MG63 (cell line): Measurements from ENCODE around the gene TENM4. TPM values are rescaled to one million over a fixed set of nuclear protein-coding genes. Genes with fewer than 3 reads are reported as not detected.

Source experiments
- DNase-seq: peaks from one replicate; pipeline ENCODE4 v3.0.0-alpha.2; 2020
- H3K27me3 ChIP-seq: fragments of 250-450 bp; sonication (Bioruptor Pico); 2 replicates; pipeline ENCODE4 v1.5.1; 2020; ENCODE audit warnings: mild to moderate bottlenecking, moderate library complexity
- H3K36me3 ChIP-seq: fragments of 250-450 bp; sonication (Bioruptor Pico); 2 replicates; pipeline ENCODE4 v1.5.1; 2020; ENCODE audit warnings: mild to moderate bottlenecking, moderate library complexity
- H3K4me3 ChIP-seq: fragments of 250-450 bp; sonication (Bioruptor Pico); 2 replicates; pipeline ENCODE4 v1.5.1; 2020; ENCODE audit warnings: mild to moderate bottlenecking, moderate library complexity
- H3K9me3 ChIP-seq: fragments of 250-450 bp; sonication (Bioruptor Pico); 2 replicates; pipeline ENCODE4 v1.5.1; 2020; ENCODE audit warnings: mild to moderate bottlenecking, moderate library complexity
- total RNA-seq: library from RNA; depleted of rRNA; stranded (reverse); fragments of >200 nt; shearing (Covaris generic); gene quantifications from 2 replicates; pipeline ENCODE4 v1.2.3, GENCODE V29; 2014; ENCODE audit warnings: low replicate concordance

TENM4 gene
- total RNA-seq, 1 experiment from 2014 or later: not detected

DNA sequence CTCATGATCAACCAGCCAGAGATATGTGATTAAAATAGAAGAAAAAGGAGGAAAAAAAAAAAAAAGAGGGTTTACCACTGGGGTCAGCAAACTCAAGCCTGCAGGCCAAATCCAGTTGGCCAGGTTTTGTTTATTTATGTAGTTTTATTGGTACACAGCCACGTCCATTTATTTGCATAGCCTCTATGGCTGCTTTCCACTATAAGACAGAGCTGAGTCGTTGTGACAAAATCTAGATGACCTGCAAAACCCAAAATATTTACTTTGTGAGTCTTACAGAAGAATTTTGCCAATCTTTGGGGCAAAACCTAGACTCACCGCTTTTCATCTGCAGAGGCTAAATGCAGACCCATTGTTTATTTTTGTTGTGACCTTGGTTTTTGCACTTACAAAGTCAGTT is 87.1 kb downstream of the TENM4 start:
- Histone ChIP-seq H3K4me3 (no peak overlapping the region), H3K9me3 (no peaks in the 10 kb centered on the region), H3K36me3 (no peaks in the 10 kb centered on the region), H3K27me3 (no peaks in the 10 kb centered on the region)
- no peak for DNase-seq

DNA sequence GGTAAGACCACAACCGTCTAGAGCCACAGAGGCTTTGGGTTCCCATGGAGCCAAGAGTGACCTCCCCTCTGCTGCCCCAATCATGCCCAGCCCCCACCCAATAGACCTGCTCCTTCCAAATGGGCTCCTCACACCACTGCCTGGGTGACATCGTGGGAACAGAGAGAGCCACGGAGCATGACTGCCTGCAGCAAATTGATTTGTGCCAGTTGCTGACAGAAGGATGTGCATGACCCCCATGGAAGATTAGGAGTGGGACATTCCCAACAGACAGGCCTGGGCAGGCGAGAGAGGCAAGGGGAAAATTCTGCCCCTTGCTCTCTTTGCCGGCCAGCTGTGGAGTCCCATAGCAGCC is 88.5 kb downstream of the TENM4 start:
- Histone ChIP-seq H3K27me3 (no peaks in the 10 kb centered on the region), H3K36me3 (no peaks in the 10 kb centered on the region), H3K4me3 (no peak overlapping the region), H3K9me3 (no peaks in the 10 kb centered on the region)
- DNase-seq: no peak

DNA sequence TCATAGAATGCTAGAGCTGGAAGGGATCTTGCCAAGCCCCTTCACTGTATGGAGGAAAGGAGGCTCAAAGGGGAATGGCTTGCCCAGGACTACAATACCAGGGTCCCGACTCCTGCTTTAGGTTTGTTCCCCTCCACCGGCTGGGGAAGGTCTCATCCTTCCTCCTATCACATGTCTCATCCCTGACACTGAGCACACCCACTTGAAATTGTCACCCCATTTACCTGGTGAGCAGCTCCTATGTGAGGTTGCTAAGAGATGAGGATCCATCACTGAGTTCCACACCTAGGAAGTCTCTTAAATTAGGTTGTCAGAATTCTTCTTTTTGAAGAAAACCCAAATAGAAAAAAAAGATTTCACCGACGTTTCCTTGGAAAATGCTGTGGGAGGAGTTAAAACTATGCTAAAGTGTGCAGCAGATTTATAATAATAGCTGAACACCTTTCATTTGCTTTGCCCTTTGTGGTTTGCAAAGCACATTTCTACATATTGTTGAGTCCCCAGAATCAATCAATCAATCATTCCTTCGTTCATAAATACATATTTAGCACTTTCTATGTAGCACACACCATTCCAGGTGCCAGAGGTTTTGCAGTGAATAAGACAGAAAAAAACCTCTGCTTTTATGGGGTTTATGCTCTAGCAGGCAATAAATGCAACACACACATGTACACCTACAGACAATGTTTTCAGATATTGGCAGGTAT is 91.7 kb downstream of the TENM4 start:
- no peak for DNase-seq
- no peak overlapping the region for H3K4me3 ChIP-seq
- no peaks in the 10 kb centered on the region for H3K9me3 ChIP-seq
- no peaks in the 10 kb centered on the region for H3K27me3 ChIP-seq
- no peaks in the 10 kb centered on the region for H3K36me3 ChIP-seq

DNA sequence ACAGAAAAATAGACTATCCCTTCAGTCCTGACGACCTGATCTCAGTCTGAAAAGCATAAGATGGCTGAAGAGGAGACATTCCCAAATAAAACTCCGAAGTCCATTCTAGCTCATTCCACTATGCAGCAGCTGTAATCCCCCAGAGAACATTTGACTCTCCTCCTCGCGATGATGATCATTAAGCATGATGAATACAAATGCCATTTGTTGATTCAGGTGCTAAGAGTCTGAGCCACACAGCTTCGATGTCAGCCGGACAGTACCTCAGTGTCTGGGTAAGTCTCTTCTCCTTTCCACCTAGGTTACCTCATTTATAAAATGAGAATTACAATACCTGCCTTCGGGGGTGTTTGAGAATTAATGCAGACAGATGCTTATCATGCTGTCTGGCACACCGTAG is 94.8 kb downstream of the TENM4 start:
- H3K36me3 ChIP-seq: no peaks in the 10 kb centered on the region
- H3K27me3 ChIP-seq: no peaks in the 10 kb centered on the region
- H3K9me3 ChIP-seq: no peaks in the 10 kb centered on the region
- H3K4me3 ChIP-seq: no peak overlapping the region
- DNase-seq: no peak

DNA sequence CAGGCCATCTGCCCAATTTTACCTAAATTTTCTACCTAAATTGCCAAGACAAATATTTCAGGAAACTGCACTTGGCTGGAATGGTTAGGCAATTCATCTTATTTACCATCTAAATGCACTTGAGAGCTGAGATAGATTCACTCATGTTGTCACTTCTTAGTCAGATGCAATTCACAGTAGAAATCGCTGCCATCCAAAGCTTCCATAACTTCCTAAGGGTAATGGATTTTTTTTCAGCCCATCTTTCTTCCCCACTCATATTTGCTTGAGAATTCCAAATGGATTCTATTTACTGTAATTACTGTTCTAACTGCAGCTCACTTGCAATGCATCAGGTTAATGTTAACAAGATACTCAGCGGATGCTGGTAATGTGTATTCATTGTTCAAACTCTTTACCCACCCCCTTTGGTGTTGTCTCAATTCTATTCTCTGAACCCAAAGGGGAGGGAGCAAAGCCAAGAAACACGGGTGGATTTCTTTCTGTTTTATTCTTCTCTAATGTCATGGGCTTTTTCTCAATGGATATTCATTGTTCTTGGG is 96.0 kb downstream of the TENM4 start:
- no peak for DNase-seq

DNA sequence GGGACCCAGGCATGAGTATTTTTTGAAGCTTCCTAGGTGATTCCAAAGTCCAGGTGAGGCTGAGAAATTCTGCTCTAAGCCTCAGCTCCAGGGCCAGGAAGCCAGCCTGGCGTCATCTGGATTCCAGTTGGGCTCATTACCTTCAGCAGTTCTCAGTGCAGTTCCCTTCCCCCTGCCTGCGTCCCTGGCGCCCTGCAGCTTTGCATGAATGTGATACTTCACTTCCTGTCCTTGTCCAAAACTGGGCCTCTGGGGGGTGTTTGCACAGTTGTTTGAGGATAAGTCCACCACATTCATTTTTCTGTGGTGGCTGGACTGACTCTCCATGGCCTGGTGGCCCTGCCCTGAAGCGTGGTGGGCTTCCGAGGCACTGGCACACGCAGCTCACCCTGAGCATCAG is 98.1 kb downstream of the TENM4 start:
- no peaks in the 10 kb centered on the region for H3K27me3 ChIP-seq
- no peak for DNase-seq
- H3K4me3 ChIP-seq: no peak overlapping the region
- no peaks in the 10 kb centered on the region for H3K9me3 ChIP-seq
- H3K36me3 ChIP-seq: no peaks in the 10 kb centered on the region

More for the DNA sequence above, 96.0 kb downstream of the TENM4 start:
- Histone ChIP-seq H3K36me3 (no peaks in the 10 kb centered on the region), H3K9me3 (no peaks in the 10 kb centered on the region), H3K27me3 (no peaks in the 10 kb centered on the region), H3K4me3 (no peak overlapping the region)

DNA sequence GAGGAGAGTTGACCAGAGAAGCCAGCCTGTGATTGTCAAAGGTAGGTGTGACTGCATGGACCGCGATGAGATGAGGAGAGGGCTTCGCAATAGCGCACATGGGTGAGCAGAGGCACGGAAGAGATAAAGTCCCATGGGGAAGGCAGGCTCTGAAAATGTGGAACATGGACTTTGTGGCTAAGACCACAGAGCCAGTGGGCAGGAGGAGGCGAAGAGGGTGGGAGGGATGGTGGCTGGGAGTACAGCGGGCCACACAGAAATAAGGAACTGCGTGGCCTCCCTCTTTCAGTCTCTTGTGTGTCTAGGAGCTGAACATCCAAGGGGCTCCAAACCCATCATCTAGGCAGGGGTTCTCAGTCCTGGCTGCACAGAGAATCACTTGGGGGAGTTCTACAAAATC is 98.6 kb downstream of the TENM4 start:
- Histone ChIP-seq H3K36me3 (no peaks in the 10 kb centered on the region), H3K4me3 (no peak overlapping the region), H3K27me3 (no peaks in the 10 kb centered on the region), H3K9me3 (no peaks in the 10 kb centered on the region)
- no peak for DNase-seq

DNA sequence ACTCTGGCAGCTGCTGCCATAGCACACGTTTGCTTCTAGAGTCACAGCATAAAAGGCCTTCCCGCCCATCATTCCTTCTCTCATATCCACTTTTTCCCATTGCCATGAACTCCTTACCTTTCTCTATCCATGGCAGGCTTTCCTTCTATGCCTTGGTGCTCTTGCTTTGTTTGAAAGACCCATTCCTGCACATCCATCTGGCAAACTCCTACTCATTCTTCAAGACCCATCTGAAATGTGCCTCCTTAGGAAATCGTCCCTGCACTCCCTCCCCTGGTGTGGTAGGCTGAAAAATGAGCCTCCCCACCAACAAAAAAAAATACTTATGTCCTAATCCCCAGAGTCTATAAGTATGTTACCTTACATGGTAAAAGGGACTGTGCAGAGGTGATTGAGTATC is 100.3 kb downstream of the TENM4 start:
- H3K4me3 ChIP-seq: no peak overlapping the region
- no peak for DNase-seq

DNA sequence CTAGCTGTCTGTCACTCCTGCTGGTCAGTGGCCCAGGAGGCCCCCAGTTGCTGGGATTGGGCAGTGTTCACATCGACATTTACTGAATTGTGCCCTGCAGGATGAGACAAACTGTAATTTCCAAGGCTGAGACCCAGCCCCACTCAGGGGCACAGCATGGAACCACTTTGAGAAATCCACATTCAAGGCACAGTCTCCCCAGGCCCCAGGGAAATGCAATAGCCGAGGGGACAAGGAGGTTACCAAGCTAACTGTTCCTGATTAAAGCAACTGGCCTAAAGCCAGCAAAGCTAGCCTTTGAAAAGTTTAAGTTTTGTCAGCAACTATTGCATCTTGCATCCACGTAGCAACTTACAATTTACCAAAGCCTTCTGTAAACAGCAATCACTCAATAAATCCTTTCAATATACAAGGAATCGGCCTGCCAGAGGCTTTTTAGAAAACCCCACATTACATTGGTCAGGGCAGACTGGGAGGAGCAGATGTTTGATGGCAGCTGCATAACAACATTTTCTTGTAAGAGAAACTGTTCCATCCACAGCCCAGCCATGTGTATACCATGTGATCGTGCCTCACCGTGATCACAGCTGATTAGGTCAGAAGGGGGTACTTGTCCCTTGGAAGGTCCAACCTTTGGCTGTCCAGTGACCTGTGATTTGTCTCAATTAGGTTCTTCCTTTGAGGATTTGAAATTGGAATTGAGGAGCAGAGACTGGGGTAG is 103.9 kb downstream of the TENM4 start:
- Histone ChIP-seq H3K27me3 (no peaks in the 10 kb centered on the region), H3K4me3 (no peak overlapping the region), H3K36me3 (no peaks in the 10 kb centered on the region), H3K9me3 (no peaks in the 10 kb centered on the region)
- no peak for DNase-seq

More for the DNA sequence above, 100.3 kb downstream of the TENM4 start:
- H3K27me3 ChIP-seq: no peaks in the 10 kb centered on the region
- no peaks in the 10 kb centered on the region for H3K9me3 ChIP-seq
- no peaks in the 10 kb centered on the region for H3K36me3 ChIP-seq

DNA sequence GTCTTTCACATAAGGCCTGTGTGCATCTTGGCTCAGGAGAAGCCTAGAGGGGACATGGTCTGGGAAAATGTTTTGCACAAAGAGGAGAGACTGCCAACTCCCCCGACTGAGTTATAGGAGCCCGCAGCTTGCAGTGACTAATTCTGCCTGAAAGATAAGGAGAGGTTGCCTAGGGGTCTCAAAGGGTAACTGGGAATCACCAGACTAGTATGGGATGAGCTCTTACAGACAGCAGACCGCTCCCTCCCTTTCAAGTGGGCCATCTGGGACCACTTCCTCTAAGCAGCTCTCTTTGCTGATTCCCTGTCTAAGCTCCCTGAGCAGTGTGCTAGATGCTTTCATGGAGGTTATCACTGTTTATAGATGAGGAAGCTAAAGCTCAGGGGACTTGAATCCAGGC is 105.1 kb downstream of the TENM4 start:
- no peaks in the 10 kb centered on the region for H3K9me3 ChIP-seq
- no peak overlapping the region for H3K4me3 ChIP-seq
- no peaks in the 10 kb centered on the region for H3K36me3 ChIP-seq
- H3K27me3 ChIP-seq: no peaks in the 10 kb centered on the region
- DNase-seq: no peak

DNA sequence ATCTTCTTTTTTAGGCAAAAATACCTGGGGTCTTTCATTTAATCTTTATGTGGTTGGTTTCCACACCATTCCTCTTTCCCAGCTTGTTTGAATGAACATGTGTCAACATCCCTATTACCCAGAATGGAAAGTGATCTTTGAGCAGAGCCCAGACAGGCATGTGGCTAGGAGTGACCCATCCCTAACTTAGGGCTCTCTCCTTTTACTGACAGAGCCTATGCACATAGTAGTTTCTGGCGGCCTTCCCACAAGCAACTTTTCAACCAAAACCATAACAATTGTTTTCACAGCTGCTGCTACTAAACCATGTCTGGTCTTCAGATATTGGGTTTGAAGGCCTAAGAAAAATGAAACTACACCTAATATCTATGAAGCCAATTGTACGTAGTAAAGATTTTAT is 107.5 kb downstream of the TENM4 start:
- Histone ChIP-seq H3K36me3 (no peaks in the 10 kb centered on the region), H3K4me3 (no peak overlapping the region), H3K9me3 (no peaks in the 10 kb centered on the region), H3K27me3 (no peaks in the 10 kb centered on the region)
- DNase-seq: no peak

DNA sequence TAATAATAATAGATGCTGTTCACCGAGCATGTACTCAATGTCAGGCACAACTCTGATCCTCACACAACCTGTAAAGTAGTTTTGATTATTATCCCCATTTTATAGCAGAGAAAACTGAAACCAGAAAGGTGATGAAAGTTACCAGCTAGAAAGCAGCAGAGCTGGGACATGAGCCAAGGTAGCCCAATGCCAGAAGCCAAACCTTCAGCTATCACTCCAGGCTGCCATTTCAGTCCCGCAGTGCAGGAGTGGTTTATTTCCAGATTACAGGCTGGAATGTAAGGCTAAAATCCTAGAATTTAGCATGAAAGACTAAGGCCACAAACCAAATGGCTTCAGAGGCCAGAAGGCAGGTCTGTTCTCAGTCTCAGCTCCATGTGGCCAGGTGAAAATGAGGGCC is 108.8 kb downstream of the TENM4 start:
- DNase-seq: no peak
- Histone ChIP-seq H3K36me3 (no peaks in the 10 kb centered on the region), H3K27me3 (no peaks in the 10 kb centered on the region), H3K9me3 (no peaks in the 10 kb centered on the region), H3K4me3 (no peak overlapping the region)

DNA sequence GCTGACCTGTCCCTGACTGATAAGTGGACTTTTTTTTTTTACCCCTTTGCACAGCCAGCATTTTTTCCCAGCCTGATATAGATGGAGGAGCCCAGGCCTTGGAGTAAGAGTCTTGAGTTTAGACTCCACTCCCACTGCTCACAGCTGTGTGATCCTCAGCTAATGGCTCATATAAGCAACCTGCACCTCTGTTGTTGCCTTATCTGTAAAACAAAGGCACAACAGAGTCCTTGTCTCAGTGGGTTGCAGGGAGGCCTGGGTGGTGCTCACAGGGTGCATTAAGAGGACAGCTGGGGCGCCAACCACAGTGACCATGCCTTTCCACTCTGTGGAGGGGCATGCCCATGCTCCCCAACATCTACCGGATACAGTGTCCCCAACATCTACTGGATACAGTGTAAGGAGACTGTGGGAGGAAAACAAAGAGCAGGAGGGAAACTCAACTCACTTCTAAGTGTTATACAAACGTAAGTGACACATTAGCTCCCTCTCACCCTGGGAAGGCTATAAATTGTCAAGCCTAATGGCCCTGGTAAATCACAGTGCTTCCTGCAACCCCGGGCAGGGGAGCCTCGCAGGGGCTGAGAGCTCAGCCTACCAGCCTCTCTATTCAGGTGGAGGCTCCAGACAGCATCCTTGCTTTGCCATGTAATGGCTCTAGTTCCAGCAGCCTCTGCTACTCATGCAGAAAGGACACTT is 109.5 kb downstream of the TENM4 start:
- Histone ChIP-seq H3K9me3 (no peaks in the 10 kb centered on the region), H3K36me3 (no peaks in the 10 kb centered on the region), H3K4me3 (no peak overlapping the region), H3K27me3 (no peaks in the 10 kb centered on the region)
- DNase-seq: no peak

DNA sequence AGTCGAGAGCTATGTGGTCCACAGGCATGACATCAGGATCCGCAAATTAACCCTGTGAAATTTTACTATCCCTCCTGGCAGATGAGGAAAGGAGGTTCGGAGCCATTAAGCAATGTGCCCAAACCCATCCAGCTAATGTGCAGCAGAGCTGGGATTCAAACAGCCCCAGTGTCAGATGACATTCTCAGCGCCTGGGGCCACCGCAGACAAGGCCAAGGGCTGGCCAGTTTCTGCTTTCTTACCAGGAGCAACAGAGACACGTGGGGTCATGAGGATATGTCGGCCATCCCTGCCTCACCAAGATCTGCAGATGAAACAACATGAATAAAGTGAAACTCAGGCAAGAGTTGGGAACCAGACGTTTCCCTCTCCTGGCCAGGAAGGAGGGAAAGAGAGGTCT is 110.2 kb downstream of the TENM4 start:
- H3K36me3 ChIP-seq: no peaks in the 10 kb centered on the region
- H3K9me3 ChIP-seq: no peaks in the 10 kb centered on the region
- no peak overlapping the region for H3K4me3 ChIP-seq
- no peak for DNase-seq
- no peaks in the 10 kb centered on the region for H3K27me3 ChIP-seq

DNA sequence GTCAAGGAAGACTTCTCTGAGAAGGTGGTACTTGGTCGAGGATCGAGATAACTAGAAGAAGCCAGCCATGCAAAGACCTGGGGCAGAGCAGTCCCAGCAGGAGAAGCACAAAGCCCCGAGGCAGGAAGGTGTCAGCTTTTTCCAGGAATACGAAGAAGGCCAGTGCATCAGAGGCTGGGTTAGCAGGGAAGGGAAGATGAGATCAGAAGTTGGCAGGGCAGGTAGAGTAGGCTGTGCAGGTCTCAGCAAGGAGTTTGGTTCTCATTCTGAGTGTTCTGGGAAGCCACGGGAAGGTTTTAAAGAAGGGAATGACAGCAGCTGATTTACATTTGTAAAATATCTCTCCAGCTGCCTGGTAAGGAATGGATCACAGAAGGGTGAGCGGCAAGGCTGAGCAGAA is 111.3 kb downstream of the TENM4 start:
- Histone ChIP-seq H3K9me3 (no peaks in the 10 kb centered on the region), H3K36me3 (no peaks in the 10 kb centered on the region), H3K27me3 (no peaks in the 10 kb centered on the region), H3K4me3 (no peak overlapping the region)
- no peak for DNase-seq

DNA sequence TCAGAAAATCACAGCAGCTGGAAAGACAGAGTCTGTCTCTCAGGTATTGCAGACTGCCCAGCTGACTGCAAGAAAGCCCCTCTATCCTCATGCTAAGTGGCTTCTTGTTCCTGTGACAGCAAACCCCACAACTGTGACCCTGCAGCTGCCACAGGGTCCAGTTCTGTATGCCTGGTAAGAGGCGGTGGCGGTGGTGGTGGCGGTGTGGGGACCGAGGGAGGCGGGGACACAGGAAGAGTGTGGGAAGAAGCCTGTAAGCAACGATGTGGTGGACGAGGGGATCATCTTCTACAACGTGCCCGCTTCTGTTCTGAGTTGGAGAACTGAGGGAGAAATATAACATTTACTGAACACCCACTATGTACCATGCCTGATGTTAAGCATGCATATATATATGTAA is 112.4 kb downstream of the TENM4 start:
- DNase-seq: no peak
- Histone ChIP-seq H3K36me3 (no peaks in the 10 kb centered on the region), H3K27me3 (no peaks in the 10 kb centered on the region), H3K9me3 (no peaks in the 10 kb centered on the region), H3K4me3 (no peak overlapping the region)

DNA sequence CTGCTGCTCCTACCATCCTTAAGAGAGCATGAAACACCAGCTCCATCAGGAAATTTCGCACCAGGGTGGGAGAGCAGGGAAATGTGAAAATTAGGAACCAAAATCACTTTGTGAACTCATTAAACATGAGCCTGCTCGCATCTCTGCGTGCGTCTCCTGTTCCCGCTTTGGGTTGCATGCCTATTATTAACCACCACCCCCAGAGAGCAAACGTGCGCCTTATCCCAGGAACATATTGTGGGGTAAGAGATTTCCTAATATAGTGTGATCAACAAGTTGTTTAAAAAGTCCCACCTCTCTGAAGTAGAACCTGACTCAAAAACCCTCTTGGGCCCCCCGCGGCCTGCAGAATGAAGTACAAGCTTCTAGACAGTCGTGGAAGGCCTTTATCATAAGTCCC is 115.0 kb downstream of the TENM4 start:
- H3K36me3 ChIP-seq: no peaks in the 10 kb centered on the region
- H3K27me3 ChIP-seq: no peaks in the 10 kb centered on the region
- H3K9me3 ChIP-seq: no peaks in the 10 kb centered on the region
- no peak for DNase-seq
- no peak overlapping the region for H3K4me3 ChIP-seq
